Brain microvascular endothelial cell (primary cell): ENCODE measurements around the gene POGK.
A peak's percentile ranks its signal among the peaks of the same experiment; 100 is the strongest.

Experiments used
- DNase-seq: peaks from one replicate; pipeline ENCODE4 v3.0.0-alpha.2; 2020
- H3K27ac ChIP-seq: fragments of 250-450 bp; sonication (Bioruptor Pico); 2 replicates; pipeline ENCODE4 v1.5.1; 2020; ENCODE audit warnings: mild to moderate bottlenecking, moderate library complexity
- H3K27me3 ChIP-seq: fragments of 250-450 bp; sonication (Bioruptor Pico); replicated peaks from 2 replicates; pipeline ENCODE4 v1.5.1; 2020; ENCODE audit warnings: mild to moderate bottlenecking
- H3K36me3 ChIP-seq: fragments of 250-450 bp; sonication (Bioruptor Pico); replicated peaks from 2 replicates; pipeline ENCODE4 v1.5.1; 2020; ENCODE audit warnings: mild to moderate bottlenecking
- H3K4me3 ChIP-seq: 2 replicates; pipeline ENCODE4 v1.5.1; 2011; ENCODE audit warnings: low read depth, mild to moderate bottlenecking, control low read depth, low read length, moderate library complexity
- CTCF ChIP-seq: IDR thresholded peaks from 2 replicates; pipeline ENCODE4 v1.5.1; 2011; ENCODE audit warnings: low read depth, mild to moderate bottlenecking, moderate library complexity, low read length, control low read depth, inconsistent platforms; ENCODE audit errors: missing control alignments
- in situ Hi-C: cut with HindIII; loops from 2 replicates; pipeline ENCODE4 v1.10.0; 2017; ENCODE audit warnings: low sequenced_read_pairs, low pct_ligation_motif_present

Gene POGK

GRCh38 chr1:166899769-166900168, 60.5 kb downstream of the POGK start:
- H3K4me3 ChIP-seq = no peak overlapping the region
- in situ Hi-C loops = no loop called here
- TF ChIP-seq CTCF = no peak
- no peaks in the 10 kb centered on the region for H3K36me3 ChIP-seq
- no peak overlapping the region for H3K27ac ChIP-seq
- no peak for DNase-seq
- H3K27me3 ChIP-seq = no peaks in the 10 kb centered on the region

- Histone ChIP-seq H3K4me3 (no peak overlapping the region), H3K27me3 (no peaks in the 10 kb centered on the region), H3K27ac (no peak overlapping the region), H3K36me3 (no peaks in the 10 kb centered on the region)
- TF ChIP-seq CTCF = no peak
- no peak for DNase-seq
- in situ Hi-C loops = no loop called here
These were observed 61.7 kb downstream of the POGK start for GRCh38 chr1:166900987-166901386.

- in situ Hi-C loops = no loop called here
- TF ChIP-seq CTCF = no peak
- no peaks in the 10 kb centered on the region for H3K27me3 ChIP-seq
- H3K4me3 ChIP-seq = no peak overlapping the region
- H3K36me3 ChIP-seq = no peaks in the 10 kb centered on the region
- H3K27ac ChIP-seq = no peak overlapping the region
- DNase-seq = peak; percentile 41
These were observed 63.0 kb downstream of the POGK start for GRCh38 chr1:166902279-166902678.

- TF ChIP-seq CTCF = no peak
- no peak overlapping the region for H3K4me3 ChIP-seq
- in situ Hi-C loops = no loop called here
- H3K27ac ChIP-seq = no peak overlapping the region
- no peak for DNase-seq
- H3K36me3 ChIP-seq = no peaks in the 10 kb centered on the region
- no peaks in the 10 kb centered on the region for H3K27me3 ChIP-seq
These were observed 64.0 kb downstream of the POGK start for GRCh38 chr1:166903232-166903631.

GRCh38 chr1:166905136-166905535, 65.9 kb downstream of the POGK start:
- H3K27ac ChIP-seq = no peak overlapping the region
- in situ Hi-C loops = no loop called here

More at GRCh38 chr1:166905136-166905535, 65.9 kb downstream of the POGK start:
- DNase-seq = no peak
- no peak overlapping the region for H3K4me3 ChIP-seq
- H3K27me3 ChIP-seq = no peaks in the 10 kb centered on the region
- no peaks in the 10 kb centered on the region for H3K36me3 ChIP-seq
- TF ChIP-seq CTCF = no peak
